HG03575 (cell line): ENCODE measurements around the gene RAB33A.

Experiments used
- ATAC-seq: cut with Tn5 transposase; IDR thresholded peaks from one replicate; pipeline ENCODE4 v1.9.1; 2021; ENCODE audit not compliant: unreplicated experiment, insufficient number of reproducible peaks, low FRiP score; ENCODE audit errors: extremely low read depth

The RAB33A gene

DNA sequence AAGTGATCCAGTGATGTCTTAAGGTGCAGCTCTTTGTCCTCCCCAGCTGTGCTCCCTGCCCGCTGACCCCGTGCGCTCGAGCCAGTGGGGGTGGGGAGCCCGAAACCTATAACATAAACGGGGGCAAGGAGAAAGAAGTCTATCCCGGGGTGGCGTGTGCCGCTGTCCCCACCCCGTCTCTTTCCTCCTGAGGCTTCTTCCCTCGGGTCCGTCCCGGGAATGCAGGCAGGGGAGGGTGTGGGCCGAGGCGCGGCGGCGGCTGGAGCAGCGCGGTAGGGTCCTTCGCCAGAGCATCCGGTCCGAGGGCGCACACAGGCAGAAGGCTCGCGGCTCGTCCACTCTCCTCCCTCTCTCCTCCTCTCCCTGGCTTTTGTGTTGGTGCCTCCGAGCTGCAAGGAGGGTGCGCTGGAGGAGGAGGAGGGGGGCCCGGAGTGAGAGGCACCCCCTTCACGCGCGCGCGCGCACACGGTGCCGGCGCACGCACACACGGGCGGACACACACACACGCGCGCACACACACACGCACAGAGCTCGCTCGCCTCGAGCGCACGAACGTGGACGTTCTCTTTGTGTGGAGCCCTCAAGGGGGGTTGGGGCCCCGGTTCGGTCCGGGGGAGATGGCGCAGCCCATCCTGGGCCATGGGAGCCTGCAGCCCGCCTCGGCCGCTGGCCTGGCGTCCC, at the start of gene RAB33A:
Gene RAB33A, plus strand, starts transcription at position 517 of the 681 bp plus-strand sequence. Its CDS starts 101 bp downstream, at position 618.
- no peak for ATAC-seq

DNA sequence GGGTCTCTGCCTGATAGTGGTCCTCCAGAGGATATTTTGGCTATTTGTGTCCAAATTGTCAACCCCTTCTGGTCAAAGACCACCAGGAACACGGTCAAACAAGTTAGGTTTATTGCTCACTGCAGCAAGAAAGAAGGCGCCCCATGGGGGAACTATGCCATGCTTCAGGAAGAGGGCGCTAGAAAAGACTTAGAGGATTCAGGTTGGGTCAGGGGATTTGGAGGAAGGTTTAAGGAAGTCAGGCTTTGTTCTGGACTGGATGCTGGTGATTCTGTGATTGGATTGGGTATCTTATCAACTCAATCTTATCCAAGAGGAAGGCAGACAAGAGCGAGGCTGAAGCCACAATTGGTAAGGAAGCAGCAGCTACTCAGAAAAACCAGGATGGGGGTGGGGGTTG, 47.2 kb upstream of the RAB33A start:
- no peak for ATAC-seq

DNA sequence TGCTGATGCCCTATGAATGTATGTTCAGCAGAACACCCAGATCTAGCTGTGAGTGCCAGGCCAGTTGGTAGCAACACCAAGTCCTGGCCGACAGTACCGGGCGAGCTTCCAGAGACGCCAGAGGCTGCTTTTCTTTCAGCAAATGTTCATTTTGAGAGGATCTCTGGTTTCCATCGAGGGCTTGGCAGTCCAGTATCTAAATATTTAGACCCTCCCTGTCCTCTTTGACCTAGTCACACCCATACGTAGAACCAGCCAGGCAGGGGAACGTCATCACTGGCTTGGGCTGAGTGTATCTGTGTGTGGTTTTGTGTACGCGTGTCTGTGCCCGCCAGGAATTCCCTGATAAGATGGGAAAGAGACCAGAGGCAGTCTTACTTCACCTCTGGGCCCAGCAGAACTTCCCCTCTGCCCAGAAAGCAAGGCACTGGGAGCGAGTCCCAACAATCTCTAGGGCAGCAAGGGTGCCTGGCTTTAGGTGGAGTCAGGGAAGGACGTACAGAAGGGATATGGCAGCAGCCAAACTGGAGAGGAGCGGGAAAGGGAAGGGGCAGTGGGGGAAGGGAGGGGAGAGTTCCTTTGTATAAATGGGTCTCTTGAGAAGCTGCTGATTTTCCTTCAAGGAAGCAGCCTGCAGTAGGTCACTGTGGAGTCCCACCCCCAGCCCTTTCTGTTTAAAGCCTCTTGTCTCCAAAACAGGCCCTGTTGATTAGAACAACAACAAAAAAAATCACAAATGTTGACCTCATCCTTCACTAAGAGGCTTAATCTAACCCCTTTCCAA, 46.5 kb upstream of the RAB33A start:
- ATAC-seq: no peak

DNA sequence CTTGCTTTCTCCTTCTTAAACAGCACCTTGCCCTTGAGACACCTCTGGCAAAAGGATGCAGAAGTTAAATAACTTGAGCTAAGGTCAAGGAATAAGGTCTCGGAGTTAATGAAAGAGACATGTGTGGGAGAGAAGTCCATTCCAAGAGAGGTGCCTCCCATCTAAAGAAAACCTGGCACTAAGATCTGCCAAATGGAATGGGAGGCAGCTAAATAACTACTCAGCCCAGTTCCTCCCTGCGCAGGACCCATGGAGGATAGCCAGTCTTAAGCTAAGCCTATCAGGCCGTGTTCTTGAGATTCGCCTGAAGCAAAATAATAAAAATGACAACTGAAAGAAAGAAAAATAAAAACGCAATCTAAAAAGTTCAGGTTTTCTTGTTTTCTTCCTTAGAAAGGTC, 40.8 kb upstream of the RAB33A start:
- ATAC-seq: no peak

DNA sequence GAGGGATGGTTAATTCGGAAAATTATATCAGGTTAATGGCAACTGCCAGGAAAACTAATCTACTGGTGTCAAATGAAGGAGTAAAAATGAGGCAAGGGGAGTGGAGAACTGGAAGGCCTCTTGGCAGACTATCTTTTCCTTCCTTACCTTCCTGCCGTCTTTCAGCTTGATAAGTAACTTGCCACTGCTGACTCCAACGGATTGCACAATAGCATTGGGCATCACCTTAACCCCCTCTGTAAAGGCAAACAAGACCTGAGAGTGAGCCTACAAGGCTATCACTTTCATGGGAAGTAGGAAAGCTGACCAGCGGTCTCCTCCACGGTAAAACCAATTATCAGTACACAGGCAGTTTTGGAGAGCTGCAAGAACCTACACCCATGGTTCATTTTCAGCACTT, 35.3 kb upstream of the RAB33A start:
- no peak for ATAC-seq

DNA sequence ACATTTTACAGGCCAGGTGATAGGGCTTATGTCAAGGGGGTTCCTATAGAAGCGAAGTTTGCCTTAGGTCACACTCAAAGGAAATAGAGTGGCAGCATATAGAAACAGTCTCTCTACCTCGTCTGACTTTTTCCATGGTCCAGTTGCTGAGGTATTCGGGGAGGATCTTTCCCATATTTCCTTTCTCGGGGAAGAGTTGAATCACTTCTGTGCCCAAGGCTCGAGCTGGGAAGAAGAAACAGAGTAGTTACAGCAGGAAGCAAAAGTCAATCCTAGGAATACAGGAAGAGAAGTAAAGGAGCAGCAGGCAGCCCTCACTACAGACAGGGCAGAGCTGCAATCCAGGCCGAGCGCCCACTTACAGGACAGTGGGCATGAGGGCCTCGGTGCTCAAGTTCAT, 34.8 kb upstream of the RAB33A start:
- no peak for ATAC-seq

DNA sequence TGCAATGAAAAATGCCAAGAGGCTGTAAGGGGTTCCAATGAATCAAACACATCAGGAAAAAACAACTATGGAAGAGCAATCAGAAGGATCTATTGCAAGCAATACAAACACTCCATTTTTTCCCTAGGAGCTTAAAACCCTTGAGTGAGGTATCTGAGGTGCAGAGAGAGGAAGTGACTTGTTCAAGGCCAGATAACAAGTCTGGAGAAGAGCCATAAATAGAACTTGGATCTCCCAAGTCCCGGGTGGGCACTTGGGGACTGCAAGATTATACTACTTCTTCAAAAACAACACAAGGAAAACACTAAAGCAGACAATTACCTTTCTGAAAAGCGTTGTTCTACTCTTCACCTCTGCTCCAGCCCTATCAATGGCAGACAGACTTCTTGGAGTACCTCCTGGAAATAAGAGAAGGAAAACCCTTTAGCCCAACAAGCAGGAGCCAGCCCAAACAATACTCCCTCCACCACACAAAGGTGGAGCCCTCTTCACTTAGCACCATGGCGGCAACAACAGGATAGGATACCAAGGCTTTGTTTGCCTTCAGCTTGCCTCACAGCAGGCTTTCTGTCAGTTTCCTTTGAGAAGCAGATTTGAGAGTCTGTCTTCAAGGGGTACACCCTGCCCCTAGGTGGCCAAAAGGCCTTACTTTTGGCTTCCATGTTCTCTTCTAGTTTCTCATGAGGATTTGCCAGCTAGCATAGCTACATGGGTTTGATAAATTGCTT, 32.1 kb upstream of the RAB33A start:
- no peak for ATAC-seq

DNA sequence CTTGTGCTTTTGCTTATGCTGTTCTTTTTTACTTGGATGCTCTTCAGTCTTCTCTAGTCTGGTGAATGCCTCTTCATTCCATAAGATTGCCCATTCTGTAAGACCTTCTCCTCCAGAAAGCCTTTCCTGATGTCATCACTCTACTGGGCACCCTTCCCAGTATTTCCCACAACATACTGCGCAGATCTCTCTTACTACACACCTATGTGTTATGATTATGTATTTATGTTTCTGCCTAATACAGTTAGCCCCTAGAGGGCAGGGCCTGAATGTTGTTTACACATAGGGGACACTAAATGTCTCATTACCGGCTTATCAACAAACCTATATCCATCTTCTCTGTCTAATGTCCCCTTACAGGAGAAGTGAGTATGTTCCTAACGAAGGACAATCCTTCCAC, 27.3 kb upstream of the RAB33A start:
- no peak for ATAC-seq

DNA sequence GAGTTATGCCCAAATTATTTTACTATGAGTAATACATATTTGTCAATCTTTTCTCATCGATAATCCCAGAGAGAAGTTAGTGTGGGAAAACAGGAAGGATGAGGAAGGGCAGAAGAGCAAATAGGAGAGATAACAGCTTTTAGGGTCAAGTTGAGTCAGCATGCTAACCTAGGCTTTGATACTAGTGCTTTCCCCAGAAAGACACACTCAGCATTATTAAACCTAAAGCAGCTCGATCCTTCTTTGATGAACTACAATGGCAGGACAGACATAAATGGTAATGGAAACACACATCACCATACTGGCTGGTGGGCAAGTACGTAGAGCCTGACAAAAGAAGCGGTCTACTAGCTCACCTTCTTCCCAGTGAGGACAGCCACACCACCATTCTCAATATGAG, 26.6 kb upstream of the RAB33A start:
- no peak for ATAC-seq

DNA sequence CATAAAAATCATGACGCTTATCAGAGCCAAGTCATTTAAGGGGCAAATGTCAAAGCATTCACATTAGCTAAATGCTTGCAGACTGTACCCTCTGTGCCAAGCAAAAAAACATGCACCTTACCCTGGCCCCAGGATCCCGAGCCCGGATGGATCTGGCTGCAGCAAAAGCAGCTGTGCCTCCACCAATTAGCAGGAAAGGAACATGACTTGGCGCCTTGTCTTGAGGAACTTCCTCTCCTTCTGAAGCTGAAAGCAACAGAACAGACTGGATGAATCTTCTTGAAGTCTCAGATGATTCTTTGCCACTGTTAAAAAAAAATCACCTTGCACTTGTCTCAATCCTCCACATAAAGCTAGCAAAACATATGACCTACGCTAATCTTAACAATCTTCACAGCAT, 24.1 kb upstream of the RAB33A start:
- ATAC-seq: no peak

DNA sequence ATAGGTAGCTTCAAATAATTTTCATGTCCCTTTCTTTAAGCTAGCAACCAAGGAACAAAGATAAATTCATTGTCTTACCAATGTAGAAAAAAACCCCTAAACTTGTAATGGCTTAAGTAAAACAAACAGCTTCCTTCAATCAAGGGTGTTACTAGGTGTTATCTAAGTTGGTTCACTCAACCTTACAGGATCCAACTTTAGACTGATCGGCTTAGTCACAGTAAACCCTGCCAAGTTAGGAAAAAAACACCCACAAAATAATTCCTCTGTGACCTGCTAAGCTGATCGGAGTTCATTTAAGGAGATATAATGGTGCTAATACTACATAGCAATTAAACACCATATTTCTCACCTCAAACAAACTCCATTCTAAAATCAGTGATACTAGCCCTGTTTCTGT, 16.2 kb upstream of the RAB33A start:
- ATAC-seq: no peak

DNA sequence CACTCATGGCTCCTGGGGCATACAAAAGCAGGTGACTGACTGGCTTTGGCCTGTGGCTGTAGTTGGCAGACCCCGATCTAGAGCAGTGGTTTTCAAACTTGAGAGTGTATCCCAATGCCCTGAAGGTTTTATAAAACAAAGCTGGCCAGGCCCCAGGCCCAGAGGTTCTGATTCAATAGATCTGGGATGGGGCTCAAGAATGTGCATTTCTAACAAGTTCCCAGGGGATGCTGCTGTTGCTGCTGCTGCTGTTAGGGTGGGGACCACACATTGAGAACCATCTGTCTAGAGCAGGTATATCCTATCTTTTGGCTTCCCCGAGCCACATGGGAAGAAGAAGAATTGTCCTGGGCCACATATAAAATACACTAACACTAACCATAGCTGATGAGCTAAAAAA, 13.5 kb upstream of the RAB33A start:
- no peak for ATAC-seq

DNA sequence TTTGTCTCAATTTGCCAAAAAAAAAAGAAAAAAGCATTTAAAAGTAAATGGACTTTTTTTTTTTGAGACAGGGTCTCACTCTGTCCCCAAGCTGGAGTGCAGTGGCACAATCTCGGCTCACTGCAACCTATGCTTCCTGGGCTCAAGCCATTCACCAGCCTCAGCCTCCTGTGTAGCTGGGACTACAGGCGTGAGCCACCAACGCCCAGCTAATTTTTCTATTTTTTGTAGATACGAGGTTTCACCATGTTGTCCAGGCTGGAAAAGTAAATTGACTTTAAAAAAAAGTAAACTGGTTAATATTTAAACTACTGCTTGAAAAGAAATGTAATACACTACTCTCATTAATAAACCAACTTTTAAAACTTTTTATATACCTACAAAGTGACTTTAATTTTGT, 12.0 kb upstream of the RAB33A start:
- ATAC-seq: no peak

DNA sequence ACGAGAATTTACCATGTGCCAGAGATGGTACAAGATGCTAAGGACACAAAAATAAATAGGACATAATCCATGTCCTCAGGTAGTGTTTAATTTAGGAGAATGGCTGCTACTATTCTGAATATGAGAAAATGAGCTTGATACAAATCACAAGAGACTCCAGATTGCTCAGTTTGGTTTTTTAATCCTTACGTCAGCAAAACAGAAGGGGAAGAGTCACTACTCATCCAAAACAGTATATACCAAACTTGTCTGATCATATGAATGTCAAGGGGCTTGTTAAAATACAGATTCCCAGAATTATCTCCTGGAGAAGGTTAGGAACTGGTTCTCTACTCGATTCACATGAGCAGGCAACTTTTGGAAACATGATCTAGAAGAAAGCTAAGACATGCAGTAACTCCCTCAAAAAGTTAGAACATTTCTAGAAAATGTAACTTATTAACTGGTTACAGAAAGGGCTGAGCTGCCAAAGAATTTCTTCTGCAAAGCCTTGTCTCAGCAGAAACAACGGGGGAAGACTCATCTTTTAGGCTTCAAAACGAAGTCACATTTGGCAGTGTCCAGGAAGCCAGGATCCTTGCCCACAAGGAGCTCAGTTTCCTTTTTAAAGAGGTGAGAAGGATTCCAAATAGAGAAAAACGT, 9.5 kb upstream of the RAB33A start:
- no peak for ATAC-seq

DNA sequence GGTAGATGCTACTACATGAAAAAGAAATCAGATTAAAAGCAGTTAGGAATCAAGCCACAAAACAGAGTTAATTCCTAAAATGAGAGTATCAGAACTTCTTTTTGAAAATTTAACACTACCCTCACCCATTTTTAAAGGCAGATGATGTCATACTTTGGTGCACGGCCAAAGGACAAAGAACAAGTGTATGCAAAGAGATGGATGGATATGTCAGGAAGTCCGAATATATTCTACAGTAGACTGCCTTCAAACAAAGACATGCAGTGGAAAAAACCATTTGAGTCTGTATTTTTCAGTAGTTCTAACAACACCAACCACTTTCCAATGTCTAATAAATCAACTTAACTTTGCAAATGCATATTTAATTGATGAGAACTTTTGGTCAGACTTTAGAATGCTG, 8.4 kb upstream of the RAB33A start:
- ATAC-seq: no peak

DNA sequence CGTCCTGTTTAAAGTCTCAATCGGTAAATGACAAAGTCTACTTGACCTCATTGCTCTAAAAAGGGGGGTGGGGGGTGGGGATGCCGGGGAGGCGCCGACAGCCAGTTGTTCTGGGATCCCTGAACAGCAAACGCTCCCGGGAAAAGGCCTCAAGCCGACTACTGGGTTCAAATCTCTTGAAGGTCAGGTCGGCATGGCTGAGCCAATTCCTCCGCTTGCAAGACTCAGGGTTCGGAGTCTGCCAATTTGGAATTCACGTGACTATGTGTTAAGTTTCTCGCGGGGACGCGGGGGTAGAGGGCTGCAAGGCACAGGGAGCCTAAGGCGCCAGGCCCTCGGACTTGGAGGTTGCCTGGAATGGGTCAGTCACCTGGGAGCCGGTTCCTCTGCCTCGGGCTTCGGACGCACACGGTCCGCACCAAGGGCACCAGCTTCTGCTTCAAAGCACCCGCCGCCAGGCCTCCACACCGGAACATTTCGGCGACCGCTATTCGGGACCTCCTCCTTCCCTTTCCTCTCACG, 6.5 kb upstream of the RAB33A start:
- ATAC-seq: no peak

DNA sequence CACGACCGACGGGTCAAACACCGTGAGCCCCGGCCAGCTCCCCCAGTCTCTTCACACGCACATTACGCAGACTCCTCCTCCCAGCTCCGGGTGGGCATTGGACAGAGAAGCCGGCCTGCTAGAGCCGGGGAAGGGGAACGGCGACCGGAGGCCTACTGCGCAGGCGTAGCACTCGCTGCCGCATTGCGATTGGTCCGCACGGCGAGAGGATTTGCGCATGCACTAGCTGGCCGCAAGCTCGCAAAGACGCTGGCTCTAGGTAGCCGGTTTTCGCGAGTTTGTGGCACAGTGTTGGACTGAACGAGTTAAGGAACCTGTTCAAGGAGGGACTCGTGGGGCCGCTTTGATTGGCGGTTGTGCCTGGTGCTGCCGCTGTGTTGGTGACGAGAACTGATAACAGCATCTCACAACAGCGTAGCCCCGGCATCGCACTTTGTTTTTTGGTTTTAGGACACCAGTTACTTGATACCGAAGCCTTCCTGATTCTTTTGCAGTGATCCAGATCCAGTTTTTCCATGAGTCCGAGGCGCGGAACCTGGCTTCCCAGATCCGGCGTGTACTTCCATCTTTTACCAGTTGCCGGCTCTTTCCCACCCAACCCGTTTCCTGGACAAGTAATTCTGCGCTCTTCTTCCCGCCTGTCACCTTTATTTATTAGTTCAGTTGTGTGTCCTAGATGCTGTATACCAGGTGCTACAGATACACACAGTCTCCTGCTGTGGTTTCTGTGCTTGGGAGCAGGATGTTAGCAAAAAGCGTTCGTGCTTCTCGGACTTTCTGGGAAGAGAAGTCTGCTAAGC, 5.9 kb upstream of the RAB33A start, which contains the start of gene AIFM1:
Gene AIFM1, minus strand, starts transcription at position 139 of the 800 bp plus-strand sequence. CDS start 185 bp downstream, outside the sequence.
- ATAC-seq: peak; percentile 73

DNA sequence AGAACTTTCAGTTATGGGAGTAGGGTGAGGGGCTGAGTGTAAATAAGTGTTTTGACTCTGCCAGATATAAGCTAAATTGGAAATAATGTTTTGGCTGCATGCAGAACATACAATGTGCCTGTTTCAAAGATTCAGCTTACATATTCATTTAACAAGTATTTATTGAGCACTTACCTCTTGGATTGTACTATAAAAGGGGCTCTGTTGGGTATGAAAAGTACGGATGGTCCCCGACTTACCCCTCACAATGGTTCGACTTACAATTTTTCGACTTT, 5.3 kb upstream of the RAB33A start:
- no peak for ATAC-seq

DNA sequence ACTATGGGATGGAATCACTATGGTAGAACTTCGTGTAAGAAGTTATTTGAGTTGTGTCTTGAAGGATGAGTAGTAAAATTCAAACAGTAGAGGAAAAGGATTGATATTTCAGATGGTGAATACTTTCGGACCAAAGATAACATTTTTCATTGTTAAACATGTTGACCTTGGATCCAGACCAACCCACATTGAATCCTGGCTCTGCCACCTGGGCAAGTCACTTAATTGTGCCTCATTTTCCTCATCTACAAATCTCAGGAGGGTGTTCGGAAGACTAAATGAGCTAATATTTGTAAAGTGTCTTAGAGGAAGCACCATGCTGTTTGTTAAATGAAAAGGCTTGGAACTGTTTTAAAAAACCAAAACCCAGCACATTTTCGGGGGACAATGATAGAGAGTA, 4.7 kb upstream of the RAB33A start:
- ATAC-seq: no peak
